Colonic mucosa (tissue), 4 donors: ENCODE results near the gene C16orf92. TPM values are rescaled to one million over a fixed set of nuclear protein-coding genes. Genes with fewer than 3 reads are reported as not detected.

Experiments used
- DNase-seq: peaks from one replicate; pipeline ENCODE4 v3.0.0-alpha.2; 2020
- H3K27ac ChIP-seq: fragments of 200-600 bp; one replicate; pipeline ENCODE4 v1.8.0; 2021
- H3K27me3 ChIP-seq: fragments of 200-600 bp; one replicate; pipeline ENCODE4 v1.8.0; 2021
- H3K36me3 ChIP-seq: fragments of 200-600 bp; one replicate; pipeline ENCODE4 v1.8.0; 2021
- H3K4me1 ChIP-seq: fragments of 200-600 bp; one replicate; pipeline ENCODE4 v1.8.0; 2021; ENCODE audit warnings: mild to moderate bottlenecking
- H3K4me3 ChIP-seq: fragments of 200-600 bp; one replicate; pipeline ENCODE4 v1.8.0; 2021
- H3K9ac ChIP-seq, 2 donors: one replicate each; pipeline ENCODE4 v1.7.0; 2013; ENCODE audit warnings: control low read depth in 2 of 2, low read depth in 2 of 2, low read length in 2 of 2
- H3K9me3 ChIP-seq: fragments of 200-600 bp; one replicate; pipeline ENCODE4 v1.8.0; 2021
- intact Hi-C: fragments of 100-400 bp; cut with DNase I; formaldehyde crosslinking; loops from one replicate; pipeline ENCODE4 v1.14.1; 2022
- total RNA-seq, 2 donors: library from RNA; stranded (reverse); fragmentation: NEBNext Ultra II Directional in 1 of 2; extraction: Animal tissue kit (Norgen Biotek cat#: 25700) in 1 of 2; gene quantifications; one replicate each; pipeline ENCODE4 v1.2.1, GENCODE V29; 2021
- TF ChIP-seq, protein P1 (sequence below): fragments of 200-600 bp; IDR thresholded peaks from one replicate; pipeline ENCODE4 v1.8.0; 2022; ENCODE audit warnings: antibody characterized with exemption, mild to moderate bottlenecking
- donor health status: healthy.
- donor health status: DM: no; HTN: no; CAD: no.
- donor health status: DM: no; HTN: no; CAD: no.

The C16orf92 gene
- total RNA-seq, 2 donors from 2014 or later: not detected

- no peak for DNase-seq
- H3K4me1 ChIP-seq: peaks cover 4% of the 10 kb centered on the region
- TF ChIP-seq, protein P1, sequence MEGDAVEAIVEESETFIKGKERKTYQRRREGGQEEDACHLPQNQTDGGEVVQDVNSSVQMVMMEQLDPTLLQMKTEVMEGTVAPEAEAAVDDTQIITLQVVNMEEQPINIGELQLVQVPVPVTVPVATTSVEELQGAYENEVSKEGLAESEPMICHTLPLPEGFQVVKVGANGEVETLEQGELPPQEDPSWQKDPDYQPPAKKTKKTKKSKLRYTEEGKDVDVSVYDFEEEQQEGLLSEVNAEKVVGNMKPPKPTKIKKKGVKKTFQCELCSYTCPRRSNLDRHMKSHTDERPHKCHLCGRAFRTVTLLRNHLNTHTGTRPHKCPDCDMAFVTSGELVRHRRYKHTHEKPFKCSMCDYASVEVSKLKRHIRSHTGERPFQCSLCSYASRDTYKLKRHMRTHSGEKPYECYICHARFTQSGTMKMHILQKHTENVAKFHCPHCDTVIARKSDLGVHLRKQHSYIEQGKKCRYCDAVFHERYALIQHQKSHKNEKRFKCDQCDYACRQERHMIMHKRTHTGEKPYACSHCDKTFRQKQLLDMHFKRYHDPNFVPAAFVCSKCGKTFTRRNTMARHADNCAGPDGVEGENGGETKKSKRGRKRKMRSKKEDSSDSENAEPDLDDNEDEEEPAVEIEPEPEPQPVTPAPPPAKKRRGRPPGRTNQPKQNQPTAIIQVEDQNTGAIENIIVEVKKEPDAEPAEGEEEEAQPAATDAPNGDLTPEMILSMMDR: no peak
- no peak overlapping the region for H3K9ac ChIP-seq
- intact Hi-C loops: no loop called here
- no peak overlapping the region for H3K4me3 ChIP-seq
- no peaks in the 10 kb centered on the region for H3K36me3 ChIP-seq
- no peak overlapping the region for H3K27ac ChIP-seq
- H3K9me3 ChIP-seq: no peaks in the 10 kb centered on the region
- no peaks in the 10 kb centered on the region for H3K27me3 ChIP-seq
Observed at GRCh38 chr16:30000735-30001631, 22.0 kb upstream of the C16orf92 start.

DNA sequence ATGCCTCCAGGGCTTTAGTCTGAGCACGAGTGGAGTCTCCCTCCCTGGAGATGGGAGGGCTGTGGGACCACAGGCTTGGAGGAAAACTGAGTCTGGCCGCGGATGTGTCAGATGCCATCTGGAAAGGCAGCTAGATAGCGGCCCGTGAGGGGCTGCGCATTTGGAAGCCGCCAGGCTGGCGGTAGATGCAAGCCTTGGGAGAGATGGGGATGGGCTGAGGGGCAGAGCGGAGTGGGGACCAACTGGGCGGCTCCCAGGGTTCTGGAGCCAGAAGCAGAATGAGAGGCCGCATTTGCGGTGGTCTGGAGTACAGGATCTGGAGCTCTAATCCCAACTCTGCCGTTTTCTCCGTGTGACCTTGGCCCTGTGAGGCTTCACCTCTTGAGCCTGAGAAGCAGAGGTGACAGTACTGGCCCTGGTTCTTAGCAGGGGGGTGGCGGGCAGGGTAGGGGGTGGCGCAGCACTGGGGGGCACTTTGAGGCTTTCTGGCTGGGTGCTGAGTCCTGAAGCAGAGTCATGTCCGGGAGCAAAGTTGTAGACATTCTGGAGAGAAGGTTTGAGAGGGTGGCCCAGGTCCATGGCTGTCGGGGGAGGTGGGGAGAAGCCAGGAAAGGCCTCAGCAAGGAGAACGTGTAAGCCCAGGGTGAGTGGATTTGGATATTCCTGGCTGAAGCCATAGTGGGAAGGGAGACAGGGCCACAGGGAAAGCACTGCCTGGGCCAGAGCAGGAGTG lies 20.2 kb upstream of the C16orf92 start:
- H3K27me3 ChIP-seq: no peaks in the 10 kb centered on the region
- no peaks in the 10 kb centered on the region for H3K36me3 ChIP-seq
- intact Hi-C loops: no loop called here
- H3K9ac ChIP-seq: peak overlapping the region in 1 of 2 donors; percentile 12
- no peak overlapping the region for H3K4me3 ChIP-seq
- no peak overlapping the region for H3K27ac ChIP-seq
- TF ChIP-seq, protein P1: no peak
- H3K9me3 ChIP-seq: no peaks in the 10 kb centered on the region
- DNase-seq: no peak
- no peaks in the 10 kb centered on the region for H3K4me1 ChIP-seq

DNA sequence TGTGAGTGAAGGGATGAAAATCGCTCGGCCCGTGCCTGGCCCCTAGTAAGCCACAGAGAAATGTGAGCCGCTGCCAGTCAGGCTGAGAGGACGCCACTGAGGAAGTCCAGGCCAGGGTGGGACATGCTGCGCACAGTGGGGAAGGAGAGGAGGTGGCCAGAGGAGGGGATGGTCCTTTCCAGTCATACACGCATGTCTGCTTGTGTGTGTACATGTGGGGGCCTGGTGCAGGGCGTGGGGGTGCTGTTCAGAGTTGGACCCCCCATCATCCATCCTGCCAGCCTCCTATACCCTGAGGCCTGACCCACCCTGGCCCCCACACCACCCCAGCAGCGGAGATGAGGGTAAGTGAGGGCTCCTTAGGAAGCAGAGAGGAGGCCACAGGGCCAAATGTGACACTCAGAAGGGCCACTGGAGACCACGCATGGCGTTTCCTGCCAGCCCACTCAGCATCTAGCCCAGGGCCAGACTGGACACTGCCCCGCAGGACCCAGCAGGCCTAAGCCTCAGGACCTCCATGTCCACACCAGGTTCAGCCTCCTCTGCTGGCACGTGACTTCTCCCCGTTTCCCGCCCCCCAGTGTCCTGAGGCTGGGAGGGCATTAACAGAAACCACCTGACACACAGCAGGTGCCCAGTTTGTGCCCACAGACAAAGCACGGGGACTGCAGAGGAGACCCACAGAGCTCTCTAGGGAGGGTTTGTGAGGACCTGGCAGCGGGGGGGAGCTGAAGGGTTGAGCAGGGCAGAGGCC lies 19.2 kb upstream of the C16orf92 start:
- H3K4me1 ChIP-seq: no peaks in the 10 kb centered on the region
- TF ChIP-seq, protein P1: no peak
- H3K27ac ChIP-seq: no peak overlapping the region
- no peaks in the 10 kb centered on the region for H3K36me3 ChIP-seq
- no peaks in the 10 kb centered on the region for H3K9me3 ChIP-seq
- no peaks in the 10 kb centered on the region for H3K27me3 ChIP-seq
- no peak for DNase-seq
- intact Hi-C loops: no loop called here
- H3K9ac ChIP-seq: no peak overlapping the region
- no peak overlapping the region for H3K4me3 ChIP-seq

DNA sequence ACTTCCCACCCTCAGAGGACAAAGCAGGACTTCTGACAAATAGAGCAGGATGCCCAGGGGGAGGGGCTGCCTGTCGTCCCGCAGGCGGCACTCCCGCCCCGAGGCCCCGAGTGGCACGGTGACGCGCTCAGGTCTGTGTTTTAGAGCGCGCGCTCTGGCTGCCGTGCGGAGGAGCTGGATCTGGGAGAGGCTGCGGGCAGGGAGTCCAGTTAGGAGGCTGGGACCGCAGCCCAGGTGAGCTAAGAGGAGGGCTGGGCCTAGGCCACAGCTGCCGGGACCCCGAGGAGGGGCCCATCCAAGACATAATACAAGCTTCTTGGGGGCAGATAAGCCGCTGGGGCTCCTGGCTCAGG lies 18.6 kb upstream of the C16orf92 start:
- H3K27me3 ChIP-seq: no peaks in the 10 kb centered on the region
- no peaks in the 10 kb centered on the region for H3K4me1 ChIP-seq
- H3K36me3 ChIP-seq: no peaks in the 10 kb centered on the region
- no peak for DNase-seq
- intact Hi-C loops: no loop called here
- no peaks in the 10 kb centered on the region for H3K9me3 ChIP-seq
- TF ChIP-seq, protein P1: no peak
- no peak overlapping the region for H3K27ac ChIP-seq
- no peak overlapping the region for H3K9ac ChIP-seq
- H3K4me3 ChIP-seq: no peak overlapping the region

GRCh38 chr16:30004811-30005242 lies 18.2 kb upstream of the C16orf92 start:
- Histone ChIP-seq H3K27me3 (no peaks in the 10 kb centered on the region), H3K36me3 (no peaks in the 10 kb centered on the region), H3K9ac (peak overlapping the region in 1 of 2 donors; percentile 50), H3K4me1 (no peaks in the 10 kb centered on the region), H3K4me3 (no peak overlapping the region), H3K9me3 (no peaks in the 10 kb centered on the region), H3K27ac (no peak overlapping the region)
- TF ChIP-seq, protein P1: no peak
- intact Hi-C loops: loop anchor here (5.0 kb wide), 1 partner anchor 143 kb away; the partner anchor contains the start of gene CDIPT
- DNase-seq: no peak
